ENCODE measurements around the gene CHADL. TPM values are rescaled to one million over a fixed set of nuclear protein-coding genes. Genes with fewer than 3 reads are reported as not detected.
A peak's percentile ranks its signal among the peaks of the same experiment; 100 is the strongest.

CHADL gene
- 0.63 TPM for polyA plus RNA-seq

GRCh38 chr22:41240377-41241132 is at the start of gene CHADL:
Gene CHADL, minus strand, starts transcription at chr22:41240931. Its CDS starts 50 bp downstream, at chr22:41240881.
- Mint-ChIP-seq H3K36me3 (peaks cover 3% of the 10 kb centered on the region), H3K9me3 (no peaks in the 10 kb centered on the region), H3K4me1 (peaks cover 0 to 7% (median 4%) of the 10 kb centered on the region in 3 donors), H3K4me3 (peak within 1 kb of the TSS in 1 of 4 donors; percentile 47), H3K27ac (no peak within 1 kb of the TSS), H3K27me3 (peaks cover 2% of the 10 kb centered on the region)

DNA sequence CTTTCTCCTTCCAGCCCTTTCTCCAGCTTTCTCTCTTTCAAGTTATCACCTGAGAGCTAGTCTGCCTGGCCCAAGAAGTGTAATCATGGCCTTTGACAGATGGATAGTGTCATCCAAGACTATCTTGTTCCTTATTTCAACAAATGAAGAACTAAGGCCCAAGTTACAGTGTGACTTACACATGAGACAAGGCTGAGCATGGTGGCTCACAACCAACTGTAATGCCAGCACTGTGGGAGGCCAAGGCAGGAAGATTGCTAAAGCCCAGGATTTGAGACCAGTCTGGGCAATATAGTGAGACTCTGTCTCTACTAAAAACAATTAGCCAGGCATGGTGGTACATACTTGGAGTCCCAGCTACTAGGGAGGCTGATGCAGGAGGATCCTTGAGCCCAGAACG is 48.9 kb upstream of the CHADL start:
- Mint-ChIP-seq H3K27ac (no peak overlapping the region), H3K4me3 (peak overlapping the region in 2 of 4 donors; percentile 52 to 55), H3K4me1 (peaks cover 8 to 12% (median 9%) of the 10 kb centered on the region in 3 donors), H3K27me3 (no peaks in the 10 kb centered on the region), H3K9me3 (no peaks in the 10 kb centered on the region), H3K36me3 (no peaks in the 10 kb centered on the region)

DNA sequence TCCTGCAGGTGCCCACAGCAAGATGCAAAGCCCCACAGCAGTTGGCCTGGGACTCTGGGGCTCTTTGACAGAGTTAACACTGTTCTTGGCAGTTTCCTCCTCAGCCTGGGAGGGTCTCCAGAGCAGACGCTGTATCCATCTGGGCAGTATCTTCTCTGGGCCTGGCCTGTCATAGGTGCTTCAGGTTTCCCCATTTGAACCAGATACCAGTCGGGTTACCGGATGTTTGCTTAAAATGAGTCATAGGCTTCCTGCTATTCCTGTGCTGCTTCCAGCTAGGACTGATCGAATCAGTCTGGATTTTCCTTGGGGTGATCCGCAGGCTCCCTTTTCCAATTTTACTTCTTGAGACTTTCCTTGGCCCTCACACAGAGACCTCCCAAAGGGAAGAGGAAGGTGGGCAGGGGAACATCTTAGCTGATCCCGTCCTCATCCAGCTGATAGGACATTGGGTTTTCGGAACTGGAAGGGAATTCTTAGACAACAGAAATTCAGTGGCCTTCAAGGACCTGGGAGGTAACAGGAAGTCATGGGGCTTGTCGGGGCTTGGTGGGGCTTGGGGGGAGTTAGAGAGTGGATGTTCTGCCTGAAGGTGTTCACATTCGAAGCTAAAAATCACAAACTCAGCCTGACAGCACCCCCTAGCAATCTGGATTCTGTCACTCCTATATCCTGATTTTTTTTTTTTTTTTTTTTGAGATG is 47.7 kb upstream of the CHADL start:
- Mint-ChIP-seq H3K4me1 (peaks cover 11 to 15% (median 13%) of the 10 kb centered on the region in 3 donors), H3K36me3 (no peaks in the 10 kb centered on the region), H3K27ac (no peak overlapping the region), H3K4me3 (peak overlapping the region; percentile 45 to 80 (median 68)), H3K9me3 (no peaks in the 10 kb centered on the region), H3K27me3 (no peaks in the 10 kb centered on the region)

DNA sequence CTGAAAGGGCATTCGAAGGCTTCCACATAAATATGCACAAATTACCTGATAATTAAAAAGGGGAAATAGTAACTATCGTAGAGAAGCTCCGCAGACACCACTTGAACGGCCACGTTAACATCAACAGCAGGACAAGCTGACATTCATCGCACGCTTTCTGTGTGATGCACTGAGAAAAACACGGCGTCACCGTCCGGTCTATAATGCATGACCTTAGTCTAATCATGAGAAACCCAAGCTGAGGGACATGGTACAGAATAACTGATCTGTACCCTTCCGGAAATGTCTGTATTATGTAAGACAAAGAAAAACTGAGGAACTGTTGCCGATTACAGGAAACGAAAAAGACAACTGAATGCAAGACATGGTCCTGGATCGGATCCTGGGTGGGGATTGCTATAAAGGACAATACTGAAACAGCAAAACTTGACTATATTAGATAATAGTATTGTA is 45.9 kb upstream of the CHADL start:
- Mint-ChIP-seq H3K4me1 (peaks cover 11 to 16% (median 15%) of the 10 kb centered on the region in 3 donors), H3K27me3 (no peaks in the 10 kb centered on the region), H3K9me3 (no peaks in the 10 kb centered on the region), H3K36me3 (peaks cover 2% of the 10 kb centered on the region), H3K4me3 (peak overlapping the region; percentile 95 to 99 (median 96)), H3K27ac (peak overlapping the region; percentile 94 to 100 (median 97))

GRCh38 chr22:41285820-41286638 is 45.3 kb upstream of the CHADL start, which contains the start of gene RANGAP1:
Gene RANGAP1, minus strand, starts transcription at chr22:41286187. Its CDS starts 5,143 bp downstream, at chr22:41281044.
- peaks cover 2% of the 10 kb centered on the region for H3K36me3 Mint-ChIP-seq
- H3K27me3 Mint-ChIP-seq: no peaks in the 10 kb centered on the region
- H3K9me3 Mint-ChIP-seq: no peaks in the 10 kb centered on the region
- H3K4me1 Mint-ChIP-seq: peaks cover 11 to 16% (median 15%) of the 10 kb centered on the region in 3 donors
- peak within 1 kb of the TSS; percentile 95 to 99 (median 96) for H3K4me3 Mint-ChIP-seq
- peak within 1 kb of the TSS; percentile 94 to 100 (median 97) for H3K27ac Mint-ChIP-seq

- Mint-ChIP-seq H3K27ac (peak overlapping the region; percentile 94 to 100 (median 96)), H3K27me3 (no peaks in the 10 kb centered on the region), H3K9me3 (no peaks in the 10 kb centered on the region), H3K36me3 (peaks cover 2% of the 10 kb centered on the region), H3K4me3 (peak overlapping the region; percentile 95 to 99 (median 96)), H3K4me1 (peaks cover 12 to 16% (median 15%) of the 10 kb centered on the region in 3 donors)
These were observed 44.7 kb upstream of the CHADL start for GRCh38 chr22:41285441-41285819.

DNA sequence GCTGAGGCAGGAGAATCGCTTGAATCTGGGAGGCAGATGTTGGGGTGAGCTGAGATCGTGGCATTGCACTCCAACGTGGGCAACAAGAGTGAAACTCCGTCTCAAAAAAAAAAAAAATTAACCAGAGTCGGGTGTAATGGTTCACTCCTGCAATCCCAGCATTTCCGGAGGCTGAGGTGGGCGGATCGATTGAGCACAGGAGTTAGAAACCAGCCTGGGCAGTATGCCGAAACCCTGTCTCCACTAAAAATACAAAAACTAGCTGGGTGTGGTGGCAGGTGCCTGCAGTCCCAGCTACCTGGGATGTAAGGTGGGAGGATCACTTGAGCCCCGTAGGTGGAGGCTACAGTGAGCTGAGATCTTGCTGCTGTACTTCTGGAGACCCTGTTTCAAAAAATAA is 43.7 kb upstream of the CHADL start:
- Mint-ChIP-seq H3K27ac (peak overlapping the region in 1 of 3 donors; percentile 96), H3K36me3 (peaks cover 2% of the 10 kb centered on the region), H3K9me3 (no peaks in the 10 kb centered on the region), H3K4me1 (peaks cover 12 to 16% (median 15%) of the 10 kb centered on the region in 3 donors), H3K27me3 (no peaks in the 10 kb centered on the region), H3K4me3 (peak overlapping the region in 3 of 4 donors; percentile 27 to 95 (median 33))

GRCh38 chr22:41280854-41281253 is 40.1 kb upstream of the CHADL start:
- Mint-ChIP-seq H3K4me3 (peak overlapping the region in 1 of 4 donors; percentile 32), H3K4me1 (peaks cover 7 to 10% (median 9%) of the 10 kb centered on the region in 3 donors), H3K36me3 (peaks cover 5% of the 10 kb centered on the region), H3K9me3 (no peaks in the 10 kb centered on the region), H3K27ac (no peak overlapping the region), H3K27me3 (no peaks in the 10 kb centered on the region)

- H3K4me1 Mint-ChIP-seq: peaks cover 4 to 8% (median 6%) of the 10 kb centered on the region in 3 donors
- peak overlapping the region in 1 of 4 donors; percentile 32 for H3K4me3 Mint-ChIP-seq
- H3K9me3 Mint-ChIP-seq: no peaks in the 10 kb centered on the region
- H3K27ac Mint-ChIP-seq: no peak overlapping the region
- no peaks in the 10 kb centered on the region for H3K27me3 Mint-ChIP-seq
- H3K36me3 Mint-ChIP-seq: peaks cover 5% of the 10 kb centered on the region
These were observed 39.3 kb upstream of the CHADL start for GRCh38 chr22:41280065-41280464.

GRCh38 chr22:41274856-41275255 is 34.1 kb upstream of the CHADL start:
- Mint-ChIP-seq H3K4me1 (peaks cover 0 to 2% (median 0%) of the 10 kb centered on the region in 3 donors), H3K9me3 (no peaks in the 10 kb centered on the region), H3K27ac (no peak overlapping the region), H3K27me3 (no peaks in the 10 kb centered on the region), H3K4me3 (no peak overlapping the region), H3K36me3 (peaks cover 3% of the 10 kb centered on the region)

DNA sequence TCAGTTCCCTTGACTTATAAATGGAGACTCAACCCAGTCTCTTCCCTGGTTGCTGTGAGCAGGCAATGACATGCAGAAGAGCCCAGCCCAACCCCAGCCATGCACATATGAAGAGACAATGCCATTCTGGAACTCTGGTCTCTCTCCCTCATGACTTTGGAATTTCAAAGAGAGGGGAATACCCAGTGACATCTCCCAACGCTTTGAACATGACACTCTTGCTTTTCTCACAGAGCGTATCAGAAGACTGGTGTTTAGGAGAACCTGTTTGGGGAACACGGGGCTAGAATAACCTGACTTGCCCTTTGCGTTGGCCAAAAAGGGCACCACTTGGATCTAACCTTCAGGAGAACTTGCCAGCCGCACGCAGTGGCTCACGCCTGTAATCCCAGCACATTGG is 32.4 kb upstream of the CHADL start:
- no peak overlapping the region for H3K4me3 Mint-ChIP-seq
- no peaks in the 10 kb centered on the region for H3K9me3 Mint-ChIP-seq
- H3K4me1 Mint-ChIP-seq: peaks cover 0 to 2% (median 0%) of the 10 kb centered on the region in 3 donors
- H3K36me3 Mint-ChIP-seq: peaks cover 4% of the 10 kb centered on the region
- H3K27me3 Mint-ChIP-seq: no peaks in the 10 kb centered on the region
- H3K27ac Mint-ChIP-seq: no peak overlapping the region

DNA sequence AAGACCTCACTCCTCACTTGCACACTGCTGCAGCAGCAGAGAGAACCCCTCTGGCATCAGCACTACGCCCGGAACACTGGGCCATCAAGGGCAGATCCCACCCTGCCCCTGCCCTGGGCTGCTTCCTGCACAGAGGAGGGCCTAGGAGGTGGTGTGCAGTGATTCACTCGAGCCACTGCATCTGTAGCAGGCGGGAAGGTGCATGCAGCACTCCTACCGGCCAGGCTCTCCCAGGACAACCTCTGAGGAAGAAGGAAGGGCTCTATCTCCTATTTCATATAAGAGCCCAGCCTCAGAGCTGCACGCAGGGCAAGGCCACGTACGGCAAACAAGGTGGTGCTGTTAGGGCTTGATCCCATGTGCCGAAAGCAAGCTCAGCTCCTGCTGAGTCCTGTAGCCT is 31.1 kb upstream of the CHADL start:
- peaks cover 0 to 2% (median 0%) of the 10 kb centered on the region in 3 donors for H3K4me1 Mint-ChIP-seq
- H3K27ac Mint-ChIP-seq: no peak overlapping the region
- peaks cover 3% of the 10 kb centered on the region for H3K36me3 Mint-ChIP-seq
- H3K4me3 Mint-ChIP-seq: no peak overlapping the region
- H3K9me3 Mint-ChIP-seq: no peaks in the 10 kb centered on the region
- H3K27me3 Mint-ChIP-seq: no peaks in the 10 kb centered on the region

DNA sequence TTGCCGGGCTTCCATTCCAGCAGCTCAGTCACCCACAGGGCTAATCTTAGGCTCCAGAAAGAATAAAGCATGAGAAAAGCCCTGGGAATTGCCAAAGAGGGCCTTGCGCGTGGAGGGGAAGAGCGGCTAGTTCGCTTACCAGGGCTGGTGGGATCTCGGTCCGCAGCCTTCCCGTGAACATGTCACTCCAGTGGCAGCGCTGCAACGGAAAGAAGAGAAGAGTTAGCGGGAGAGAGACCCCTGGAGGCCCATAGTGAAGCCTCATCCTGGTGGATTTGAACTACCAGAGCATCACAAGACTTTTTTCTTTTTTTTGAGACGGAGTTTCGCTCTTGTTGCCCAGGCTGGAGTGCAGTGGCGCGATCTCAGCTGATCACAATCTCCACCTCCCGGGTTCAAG is 27.2 kb upstream of the CHADL start:
- Mint-ChIP-seq H3K27ac (no peak overlapping the region), H3K4me3 (no peak overlapping the region), H3K4me1 (peaks cover 0 to 5% (median 0%) of the 10 kb centered on the region in 3 donors), H3K9me3 (no peaks in the 10 kb centered on the region), H3K27me3 (no peaks in the 10 kb centered on the region), H3K36me3 (peaks cover 3% of the 10 kb centered on the region)

- Mint-ChIP-seq H3K27ac (no peak overlapping the region), H3K4me3 (no peak overlapping the region), H3K4me1 (peaks cover 0 to 5% (median 0%) of the 10 kb centered on the region in 3 donors), H3K9me3 (no peaks in the 10 kb centered on the region), H3K36me3 (peaks cover 3% of the 10 kb centered on the region), H3K27me3 (no peaks in the 10 kb centered on the region)
These were observed 23.7 kb upstream of the CHADL start for GRCh38 chr22:41264408-41264941.

Measured in IgD-negative memory B cell (primary cell).